HG03354 (cell line): ENCODE measurements around the gene FGGY.
A peak's percentile ranks its signal among the peaks of the same experiment; 100 is the strongest.
"Not testable (repeated sequence)": the region's sequence is repeated elsewhere in the genome, so short reads cannot be mapped to it uniquely, and the experiment has no call there.

Source experiments
- ATAC-seq: cut with Tn5 transposase; IDR thresholded peaks from one replicate; pipeline ENCODE4 v1.9.1; 2021; ENCODE audit warnings: mild to moderate bottlenecking; ENCODE audit not compliant: unreplicated experiment, poor library complexity, severe bottlenecking

Gene FGGY

DNA sequence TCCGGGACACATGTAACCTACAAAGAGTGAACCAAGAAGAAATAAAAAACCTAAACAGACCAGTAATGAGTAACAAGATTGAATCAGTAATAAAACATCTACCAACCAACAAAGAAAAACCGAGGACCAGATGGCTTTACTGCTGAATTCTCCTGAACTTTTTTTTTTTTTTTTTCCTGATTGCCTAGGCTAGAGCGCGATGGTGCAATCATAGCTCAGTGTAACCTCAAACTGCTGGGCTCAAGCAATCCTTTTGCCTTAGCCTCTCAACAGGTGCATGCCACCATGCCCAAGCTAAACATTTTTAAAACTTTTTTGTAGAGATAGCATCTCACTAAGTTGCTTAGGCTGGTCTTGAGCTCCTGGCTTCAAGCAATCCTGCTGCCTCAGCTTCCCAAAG, 11.2 kb upstream of the FGGY start:
- no peak for ATAC-seq

DNA sequence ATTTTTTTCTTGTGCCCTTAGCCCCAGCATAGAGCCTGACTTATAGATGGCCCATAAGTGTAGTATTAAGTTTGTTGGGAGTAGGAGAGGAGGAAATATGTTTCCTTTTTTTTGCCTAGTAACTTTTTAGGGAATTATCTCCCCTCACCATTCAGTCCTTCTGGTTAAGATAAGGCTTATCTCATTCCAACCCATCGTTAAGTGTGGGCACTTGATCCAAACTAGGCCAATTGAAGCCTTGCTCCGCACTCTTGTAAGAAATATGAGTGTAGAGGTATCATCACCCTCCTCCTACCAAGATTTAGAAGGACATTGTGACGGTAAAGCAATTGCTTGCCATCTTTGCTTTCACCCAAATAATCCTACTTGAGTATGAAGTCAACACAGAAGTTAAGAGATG, 8.8 kb upstream of the FGGY start:
- ATAC-seq = no peak

DNA sequence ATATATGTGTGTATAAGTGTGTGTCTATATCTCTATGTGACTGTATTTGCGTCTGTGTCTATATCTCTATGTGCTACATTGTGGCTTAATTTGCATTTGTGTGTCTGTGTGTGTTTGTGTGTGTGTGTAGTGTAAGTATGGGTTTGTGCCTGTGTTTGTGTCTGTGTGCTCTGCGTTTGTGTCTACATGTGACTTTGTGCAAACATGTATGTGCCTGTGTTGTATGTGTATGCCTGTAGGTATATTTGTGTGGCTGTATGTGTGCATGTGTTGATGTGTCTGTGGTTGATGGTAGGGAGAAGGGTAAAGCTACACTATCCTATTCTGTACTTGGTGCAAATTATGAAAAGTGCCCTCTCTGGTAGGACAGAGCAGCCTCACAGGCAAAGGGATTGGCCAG, 7.3 kb upstream of the FGGY start:
- no peak for ATAC-seq

DNA sequence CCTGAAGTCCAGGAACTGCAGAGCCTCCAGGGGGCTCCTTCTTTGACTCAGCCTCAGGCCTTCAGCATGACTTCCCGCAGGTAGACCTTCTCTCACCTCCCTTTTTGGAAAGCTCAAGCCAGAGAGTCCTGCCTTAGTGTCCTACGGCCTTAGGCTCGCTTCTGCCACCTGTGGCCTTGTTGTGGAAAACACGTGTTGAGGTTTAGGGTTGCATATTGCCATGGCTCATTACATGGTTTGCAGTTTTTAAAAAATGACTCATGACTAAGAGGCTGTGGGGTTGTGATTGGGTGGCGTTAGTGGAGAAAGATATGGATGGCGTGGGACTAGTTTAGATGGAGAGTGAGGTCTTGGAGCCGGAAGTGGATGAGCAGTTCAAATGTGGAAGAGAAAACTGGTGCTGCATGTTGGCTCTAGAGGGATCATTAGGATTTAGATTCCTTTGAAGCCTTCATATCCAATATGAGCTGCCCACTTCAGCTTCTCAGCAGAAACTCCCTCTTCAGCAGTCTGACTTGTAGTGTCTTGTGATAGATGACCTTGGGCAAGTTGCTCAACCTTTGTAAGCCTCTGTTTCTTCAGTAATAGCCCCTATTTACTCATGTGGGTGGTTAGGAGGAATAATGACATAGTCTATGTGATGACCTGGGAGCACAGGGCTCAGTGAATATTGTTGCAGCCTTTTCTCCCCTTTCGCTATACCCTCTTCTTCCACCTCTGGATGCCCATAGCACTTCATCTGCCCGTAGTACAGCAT, 6.5 kb upstream of the FGGY start:
- ATAC-seq = peak; percentile 89

DNA sequence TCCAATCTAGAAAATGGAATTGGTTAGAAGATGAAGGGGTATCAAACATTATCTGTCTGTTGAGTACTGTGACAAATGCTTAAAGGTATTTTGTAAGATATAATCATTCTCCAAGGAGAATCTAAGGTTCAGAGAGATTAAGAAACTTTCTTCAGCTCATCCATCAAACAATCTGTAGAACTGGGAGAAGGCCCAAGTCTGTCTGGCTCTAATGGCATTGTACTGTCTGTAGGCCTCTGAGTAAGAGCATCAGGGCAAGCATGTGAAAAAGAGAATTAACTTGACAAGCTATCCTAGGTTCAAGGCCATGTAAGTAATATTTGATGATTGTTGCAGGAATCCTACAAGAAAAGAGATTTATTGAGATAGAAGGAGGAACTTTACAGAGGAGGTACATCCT, 5.3 kb upstream of the FGGY start:
- ATAC-seq = no peak

DNA sequence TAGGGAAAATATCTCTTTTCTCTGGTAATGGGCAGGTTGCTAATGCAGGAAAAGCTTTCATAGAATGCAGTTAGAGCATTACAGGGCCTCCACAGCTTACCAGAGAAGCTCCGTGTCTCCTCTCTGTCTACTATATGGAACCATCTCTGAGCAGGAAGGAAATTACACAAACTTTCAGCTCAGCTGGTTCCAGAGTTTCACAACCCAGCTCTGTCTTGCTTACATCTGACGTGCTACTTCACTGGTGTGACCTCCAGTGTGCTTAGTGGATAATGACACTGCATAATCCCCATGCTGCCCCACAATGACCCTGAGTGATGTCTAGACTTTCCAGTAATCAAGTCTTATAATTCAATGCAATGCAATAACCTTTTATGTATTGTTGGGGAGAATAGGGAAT, 4.3 kb upstream of the FGGY start:
- no peak for ATAC-seq

DNA sequence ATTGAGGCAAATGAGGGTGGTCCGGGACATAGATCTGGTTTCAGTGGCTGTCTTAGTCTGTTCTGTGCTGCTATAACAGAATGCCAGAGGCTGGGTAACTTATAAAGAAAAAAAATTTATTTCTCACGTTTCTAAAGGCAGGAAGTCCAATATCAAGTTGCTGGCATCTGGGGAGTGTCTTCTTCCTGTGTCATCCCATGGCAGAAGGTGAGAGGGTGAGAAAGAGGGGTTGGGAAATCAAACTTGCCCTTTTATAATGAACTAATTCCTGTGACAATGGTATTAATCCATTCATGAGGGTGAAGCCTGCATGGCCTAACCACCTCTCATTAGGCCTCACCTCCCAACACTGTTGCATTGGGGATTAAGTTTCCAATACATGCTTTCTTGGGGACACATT, 3.7 kb upstream of the FGGY start:
- ATAC-seq = no peak

DNA sequence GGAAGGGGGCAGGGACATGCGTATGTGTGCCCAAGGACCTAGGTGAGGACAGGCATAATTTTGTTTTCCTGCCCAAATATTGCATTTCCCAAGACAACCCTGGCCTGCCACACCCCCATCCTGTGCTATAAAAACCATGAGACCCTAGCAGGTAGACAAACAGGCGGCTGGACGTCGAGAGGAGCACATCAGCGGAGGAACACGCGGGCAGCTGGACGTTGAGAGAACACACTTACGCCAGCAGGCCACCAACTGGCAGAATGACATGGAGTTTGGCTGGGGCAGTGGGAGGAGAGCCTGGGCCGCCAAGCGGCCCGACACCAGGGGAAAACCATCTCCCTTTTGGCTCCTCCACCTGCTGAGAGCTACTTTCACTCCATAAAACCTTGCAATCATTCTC, 3.0 kb upstream of the FGGY start:
- no peak for ATAC-seq

DNA sequence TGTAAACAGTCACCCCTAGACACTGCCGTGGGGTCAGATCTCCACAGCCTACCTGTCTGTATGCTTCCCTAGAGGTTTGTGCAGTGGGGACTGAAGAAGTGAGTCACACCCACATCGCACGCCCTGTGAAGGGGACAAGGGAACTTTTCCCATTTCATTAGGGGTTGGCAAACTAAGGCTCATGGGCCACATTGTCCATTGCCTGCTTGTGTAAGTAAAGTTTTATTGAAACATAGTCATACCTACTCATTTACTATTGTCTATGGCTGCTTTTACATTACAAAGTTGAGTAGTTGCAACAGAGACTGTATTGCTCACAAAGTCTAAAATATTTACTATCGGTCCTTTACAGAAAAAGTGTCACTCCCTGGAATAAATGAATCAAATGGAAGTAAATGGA, 2.5 kb upstream of the FGGY start:
- no peak for ATAC-seq

DNA sequence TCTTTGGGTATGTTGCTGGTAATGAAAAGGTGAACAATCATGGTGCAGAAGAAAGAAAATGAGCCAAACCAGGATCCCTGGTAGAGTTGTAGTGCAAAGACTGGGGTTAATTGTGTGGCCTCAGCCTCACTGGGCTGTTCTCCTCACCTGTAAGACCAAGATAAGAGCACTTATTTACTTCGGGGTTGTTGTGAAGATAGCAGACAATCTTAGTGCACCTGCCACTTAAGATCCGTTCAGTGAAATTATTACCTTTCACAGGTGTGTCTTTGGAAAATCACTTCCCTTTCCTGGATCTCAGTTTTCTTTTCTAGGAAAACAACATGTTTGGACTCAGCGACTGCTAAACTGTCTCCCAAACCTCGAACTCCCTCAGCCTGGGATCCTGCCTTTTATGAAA, 1.3 kb upstream of the FGGY start:
- ATAC-seq = no peak

DNA sequence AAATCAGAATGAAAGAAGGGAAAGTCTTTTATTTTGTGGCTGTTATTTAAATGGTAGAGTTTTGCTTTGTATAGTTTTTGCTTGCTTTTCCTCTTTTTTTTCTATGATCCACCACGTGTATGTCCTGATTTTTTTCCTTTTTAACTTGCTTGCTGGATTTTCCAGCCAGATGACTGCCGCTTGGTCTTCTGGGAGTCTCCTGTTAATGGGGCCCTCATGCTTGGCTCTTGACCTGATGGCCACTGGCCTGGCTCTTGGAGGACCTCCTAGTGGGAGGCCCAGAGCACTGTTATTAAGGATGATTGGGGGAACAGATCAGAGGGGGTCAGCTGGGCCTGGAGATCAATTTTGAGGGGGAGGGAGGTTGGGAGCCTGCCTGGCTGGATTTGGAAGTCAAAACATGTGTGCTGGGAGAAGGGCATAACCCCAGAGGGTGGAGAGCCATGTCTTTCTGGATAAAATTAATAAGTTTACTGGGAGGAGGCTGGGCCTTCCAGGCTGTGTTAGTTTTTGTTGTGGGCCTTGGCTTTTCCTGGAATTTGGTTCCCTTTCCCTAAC, 1.2 kb downstream of the FGGY start:
- ATAC-seq = no peak

DNA sequence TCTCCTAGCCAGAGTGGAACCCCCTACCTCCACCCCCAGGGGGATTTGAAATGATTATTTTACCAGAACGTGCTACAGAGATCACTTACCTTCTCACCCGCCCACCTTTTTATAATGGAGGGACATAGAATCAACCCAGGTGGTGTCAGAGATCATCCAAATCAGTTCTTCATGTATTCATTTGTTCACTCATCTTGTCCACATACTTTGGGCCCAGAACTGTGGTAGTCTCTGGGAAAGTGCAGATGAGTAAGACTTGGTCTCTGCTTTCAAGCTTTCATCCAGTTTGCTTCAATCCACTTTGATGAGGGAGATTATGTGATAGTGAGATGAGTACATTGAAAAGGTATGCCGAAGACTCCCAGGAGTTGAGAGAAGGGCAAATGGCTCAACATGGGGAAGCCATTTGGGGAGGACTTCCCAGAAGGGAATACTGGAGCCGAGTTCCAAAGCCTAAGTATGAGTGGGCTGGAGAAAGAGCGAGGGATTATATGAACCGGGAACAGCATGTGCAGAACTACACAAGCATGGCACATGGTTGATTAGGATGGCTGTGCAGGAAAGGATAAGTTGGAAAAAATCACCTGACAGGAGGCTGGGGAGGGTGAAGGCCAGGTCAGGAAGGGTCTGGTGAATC, 1.9 kb downstream of the FGGY start:
- no peak for ATAC-seq

DNA sequence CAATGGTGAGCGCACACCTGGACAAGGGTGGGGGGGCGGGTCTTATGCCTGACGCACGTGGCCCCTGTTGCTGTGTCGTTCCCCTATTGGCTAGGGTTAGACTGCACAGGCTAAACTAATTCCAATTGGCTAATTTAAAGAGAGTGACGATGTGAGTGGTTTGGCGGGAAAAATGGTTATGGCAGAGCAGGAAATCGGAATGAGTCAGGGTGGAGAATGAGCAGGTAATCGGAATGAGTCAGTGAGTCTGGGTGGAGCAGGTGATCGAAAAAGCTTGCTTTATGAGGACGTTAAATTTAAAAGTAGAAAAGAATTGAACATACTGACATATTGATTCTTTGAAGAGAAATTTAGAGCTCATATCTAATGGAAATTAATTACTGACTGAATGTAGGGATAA, 2.8 kb downstream of the FGGY start:
- ATAC-seq = not testable (repeated sequence)

DNA sequence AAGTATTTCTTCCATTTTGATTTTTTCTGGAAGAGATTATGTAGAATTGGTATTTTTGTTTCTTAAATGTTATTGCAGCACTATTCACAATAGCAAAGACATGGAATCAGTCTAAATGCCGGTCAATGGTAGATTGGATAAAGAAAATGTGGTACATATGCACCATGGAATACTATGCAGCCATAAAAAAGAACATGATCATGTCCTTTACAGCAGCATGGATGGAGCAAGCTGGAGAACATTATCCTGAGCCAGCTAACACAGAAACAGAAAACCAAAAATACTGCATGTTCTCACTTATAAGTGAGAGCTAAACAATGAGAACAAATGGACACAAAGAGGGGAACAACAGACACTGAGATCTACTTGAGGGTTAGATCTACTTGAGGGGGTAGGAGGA, 5.4 kb downstream of the FGGY start:
- ATAC-seq = no peak

DNA sequence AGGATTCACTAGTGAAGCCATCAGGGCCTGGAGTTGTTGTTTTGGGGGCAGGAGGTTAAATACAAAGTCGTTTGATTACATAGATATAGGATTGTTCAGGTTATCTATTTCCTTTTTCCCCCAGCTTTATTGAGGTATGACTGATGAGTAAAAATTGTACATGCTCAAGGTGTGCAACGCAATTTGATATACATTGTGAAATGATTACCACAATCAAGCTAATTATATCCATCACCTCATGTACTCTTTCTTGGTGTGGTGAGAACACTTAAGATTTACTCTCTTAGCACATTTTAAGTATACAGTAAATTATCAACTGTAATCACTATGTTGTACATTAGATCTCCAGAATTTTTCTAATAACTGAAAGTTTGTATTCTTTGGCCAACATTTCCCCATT, 6.0 kb downstream of the FGGY start:
- no peak for ATAC-seq

DNA sequence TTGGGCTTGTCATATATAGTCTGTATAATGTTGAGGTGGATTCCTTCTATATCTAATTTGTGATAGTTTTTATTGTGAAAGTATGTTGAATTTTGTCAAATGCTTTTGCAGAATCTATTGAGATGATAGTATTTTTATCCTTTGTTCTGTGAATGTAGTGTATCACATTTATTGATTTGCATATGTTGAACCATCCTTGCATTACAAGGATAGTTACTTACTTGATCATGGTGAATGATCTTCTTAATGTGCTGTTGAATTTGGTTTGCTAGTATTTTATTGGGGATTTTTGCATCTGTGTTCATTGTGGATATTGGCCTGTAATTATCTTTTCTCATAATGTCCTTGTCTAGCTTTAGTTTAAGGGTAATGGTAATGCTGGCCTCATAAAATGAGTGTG, 8.3 kb downstream of the FGGY start:
- ATAC-seq = no peak

DNA sequence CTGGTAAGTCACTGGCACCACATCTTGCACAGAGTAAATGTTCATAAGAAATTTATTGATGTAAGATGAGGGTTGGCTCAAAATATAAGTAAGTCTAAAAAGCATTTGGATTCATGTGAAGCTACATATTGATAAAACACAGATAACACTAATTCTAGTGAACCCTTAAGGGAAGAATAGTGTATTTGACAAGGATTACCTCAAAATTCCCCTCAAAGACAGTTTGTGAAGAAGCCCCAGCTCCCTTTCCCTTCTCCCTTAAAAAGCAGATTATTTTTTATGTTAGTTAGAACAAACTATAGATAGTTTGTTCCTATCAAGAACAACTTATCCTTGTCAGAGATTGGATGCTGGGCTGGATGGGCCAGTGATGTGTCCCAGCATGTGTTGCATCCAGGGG, 10.7 kb downstream of the FGGY start:
- no peak for ATAC-seq

DNA sequence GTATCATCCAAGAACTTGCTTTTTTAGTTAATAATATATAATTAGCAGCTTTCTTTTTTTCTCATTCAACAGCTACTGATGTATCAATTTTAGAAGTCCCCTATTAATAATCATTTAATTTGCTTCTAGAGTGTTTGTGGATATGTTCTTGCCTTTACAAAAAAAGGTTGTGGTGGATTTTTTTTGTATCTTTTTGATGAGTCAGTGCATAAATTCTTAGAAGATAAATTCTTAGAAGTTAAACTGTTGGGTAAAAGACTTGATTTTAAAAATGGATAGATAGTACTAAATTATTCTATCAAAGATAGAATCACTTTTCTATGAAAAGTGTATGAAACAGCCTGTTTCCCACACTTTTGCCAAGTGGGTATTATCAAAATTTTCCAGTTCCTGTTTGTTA, 11.9 kb downstream of the FGGY start:
- ATAC-seq = no peak

DNA sequence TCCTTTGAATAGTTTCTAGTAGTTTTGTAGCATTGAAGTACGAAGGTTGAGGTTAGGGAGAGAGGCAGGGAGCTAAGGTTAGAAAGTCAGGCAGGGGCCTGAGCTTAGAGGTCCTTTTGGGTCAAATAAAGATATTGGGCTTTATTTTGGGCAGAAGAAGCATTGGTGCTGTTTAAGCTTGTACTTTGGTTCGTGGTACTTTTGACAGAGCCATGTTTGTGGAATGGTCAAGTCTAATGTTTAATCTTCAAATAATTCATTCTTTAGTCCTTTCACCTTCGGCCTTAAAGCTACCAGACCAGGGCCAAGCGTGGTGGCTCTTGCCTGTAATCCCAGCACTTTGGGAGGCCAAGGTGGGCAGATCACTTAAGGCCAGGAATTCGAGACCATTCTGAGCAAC, 12.5 kb downstream of the FGGY start:
- ATAC-seq = no peak

DNA sequence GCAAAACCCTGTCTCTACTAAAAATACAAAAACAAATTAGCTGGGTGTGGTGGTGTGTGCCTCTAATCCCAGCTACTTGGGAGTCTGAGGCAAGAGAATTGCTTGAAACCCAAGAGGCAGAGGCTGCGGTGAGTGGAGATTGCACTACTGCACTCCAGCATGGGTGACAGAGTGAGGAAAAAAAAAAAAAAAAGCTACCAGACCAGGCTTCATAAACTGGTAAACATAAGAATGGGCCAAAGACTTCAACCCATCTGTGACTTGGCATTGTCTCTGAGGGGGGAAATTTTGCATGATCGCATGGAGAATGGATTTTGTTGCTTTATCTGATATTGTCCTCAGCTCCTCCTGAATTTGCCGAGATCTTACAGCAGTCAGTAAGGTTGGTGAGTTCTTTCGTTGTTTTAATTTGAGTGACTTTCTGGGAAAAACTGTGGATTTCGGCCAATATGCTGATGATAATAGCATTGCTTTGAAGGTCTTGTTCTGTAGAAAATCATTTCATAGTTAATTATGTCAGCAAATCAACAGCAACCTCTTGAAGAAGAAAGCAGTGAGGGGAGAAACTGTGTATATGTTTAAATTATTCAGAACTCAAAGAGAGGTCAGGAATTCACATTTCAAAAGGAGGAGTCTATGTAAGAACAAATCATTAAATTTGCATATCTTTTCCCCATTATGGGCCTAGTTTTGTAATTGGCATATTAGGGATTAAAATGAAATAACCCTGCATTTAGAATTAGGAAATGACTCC, 13.1 kb downstream of the FGGY start:
- ATAC-seq = no peak
